HG03039 (cell line): ENCODE results near the gene PDHX.
"Not testable (repeated sequence)": the region's sequence is repeated elsewhere in the genome, so short reads cannot be mapped to it uniquely, and the experiment has no call there.

Experiments used
- ATAC-seq: cut with Tn5 transposase; IDR thresholded peaks from one replicate; pipeline ENCODE4 v1.9.1; 2021; ENCODE audit warnings: mild to moderate bottlenecking, moderate library complexity; ENCODE audit not compliant: unreplicated experiment

The PDHX gene

DNA sequence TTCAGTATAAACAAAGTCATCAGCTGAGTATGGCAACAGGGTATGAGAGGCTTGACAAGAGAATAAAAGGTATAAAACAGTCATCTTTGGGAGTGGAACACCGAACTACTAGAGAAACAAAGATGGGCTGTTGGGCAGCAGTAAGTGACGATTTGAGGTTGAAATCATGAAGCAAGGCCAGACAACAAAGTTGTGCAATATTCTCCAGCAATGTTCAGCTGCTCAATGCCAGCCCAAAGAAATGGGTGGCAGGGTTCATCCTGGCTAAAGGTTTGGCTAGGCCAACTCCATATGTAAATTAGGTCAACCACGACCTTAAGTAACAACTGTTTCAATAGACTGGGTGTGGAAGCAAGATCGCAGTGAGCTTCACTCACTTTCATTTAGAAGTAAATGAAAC, 6.5 kb upstream of the PDHX start:
- ATAC-seq = no peak

DNA sequence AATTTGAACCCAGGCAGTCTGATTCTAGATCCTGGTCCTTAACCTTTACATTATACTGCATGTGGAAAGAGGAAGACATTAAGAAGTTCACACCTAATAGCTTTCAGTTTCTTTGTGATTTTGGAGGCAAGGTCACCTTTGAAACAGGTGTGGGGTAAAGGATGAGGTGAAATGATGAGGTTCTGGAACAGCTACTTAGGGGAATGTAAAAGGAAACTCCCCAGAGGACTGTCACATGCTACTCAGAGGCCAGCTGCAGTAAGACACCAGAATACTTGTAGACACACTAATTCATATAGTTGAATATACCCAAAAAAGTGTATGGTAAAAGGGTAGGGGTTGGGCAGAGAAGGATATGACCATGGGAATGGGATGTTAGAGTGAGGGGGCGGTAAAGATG, 5.6 kb upstream of the PDHX start:
- no peak for ATAC-seq

DNA sequence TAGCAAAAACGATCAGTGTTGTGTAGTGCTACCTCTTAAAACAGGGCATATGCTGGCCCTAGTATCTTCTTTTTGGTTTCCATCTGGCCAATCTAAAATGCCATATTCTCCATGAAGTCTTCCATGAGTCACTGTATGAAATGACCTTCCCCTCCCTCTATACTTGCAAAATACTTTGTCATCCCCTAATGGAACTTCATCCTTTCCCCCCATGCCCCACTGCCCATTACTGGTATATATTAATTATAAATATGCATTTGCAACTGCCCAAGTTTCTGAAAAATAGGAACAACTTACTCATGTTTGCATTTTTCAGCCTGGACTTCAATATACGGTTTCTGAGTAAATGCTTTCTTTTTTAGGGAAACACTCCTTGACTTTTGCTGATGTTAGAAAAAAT, 4.7 kb upstream of the PDHX start:
- no peak for ATAC-seq

GRCh38 chr11:34913556-34913955, 2.9 kb upstream of the PDHX start:
- ATAC-seq = not testable (repeated sequence)

DNA sequence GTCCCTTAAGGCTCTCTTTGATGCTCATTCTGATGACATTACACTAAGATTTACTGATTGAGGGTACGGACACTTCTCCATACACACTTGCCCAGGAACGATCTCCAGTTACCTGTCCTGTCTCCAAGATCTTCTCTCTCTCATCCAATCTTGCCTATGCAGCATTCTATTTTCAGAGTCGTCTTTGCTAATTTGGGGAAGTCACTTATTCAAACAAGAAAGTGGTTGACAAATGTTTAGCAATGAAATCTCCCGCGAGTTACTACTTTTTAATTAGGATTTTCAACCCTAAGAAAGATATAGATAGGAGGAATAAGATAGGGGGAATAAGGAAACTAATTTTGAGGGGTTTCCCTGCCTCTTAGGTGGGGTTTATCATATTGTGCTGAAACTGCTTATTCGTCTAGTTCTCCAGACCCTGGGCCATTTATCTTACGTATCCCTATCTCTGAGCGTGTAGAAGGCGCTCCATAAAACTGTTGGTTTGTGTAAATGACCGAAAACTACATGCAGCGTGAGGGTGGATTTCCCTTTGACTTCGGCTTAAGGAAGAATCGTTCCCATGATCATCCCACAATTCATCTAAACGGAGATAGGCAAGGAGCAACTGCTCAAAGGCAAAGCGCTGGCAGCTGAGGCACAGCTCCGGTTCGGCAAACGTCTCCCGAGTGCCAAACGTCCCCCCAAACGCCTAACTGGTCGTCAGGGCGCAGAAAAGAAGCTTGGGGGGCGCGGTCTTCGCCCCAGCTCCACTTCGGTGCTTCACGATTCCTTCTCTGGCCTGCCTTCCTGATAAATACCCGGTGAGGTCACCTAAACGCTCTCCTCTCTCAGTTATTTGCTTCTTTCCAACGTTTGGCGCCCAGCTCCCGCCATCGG, 1.0 kb upstream of the PDHX start:
- peak; percentile 3 for ATAC-seq

DNA sequence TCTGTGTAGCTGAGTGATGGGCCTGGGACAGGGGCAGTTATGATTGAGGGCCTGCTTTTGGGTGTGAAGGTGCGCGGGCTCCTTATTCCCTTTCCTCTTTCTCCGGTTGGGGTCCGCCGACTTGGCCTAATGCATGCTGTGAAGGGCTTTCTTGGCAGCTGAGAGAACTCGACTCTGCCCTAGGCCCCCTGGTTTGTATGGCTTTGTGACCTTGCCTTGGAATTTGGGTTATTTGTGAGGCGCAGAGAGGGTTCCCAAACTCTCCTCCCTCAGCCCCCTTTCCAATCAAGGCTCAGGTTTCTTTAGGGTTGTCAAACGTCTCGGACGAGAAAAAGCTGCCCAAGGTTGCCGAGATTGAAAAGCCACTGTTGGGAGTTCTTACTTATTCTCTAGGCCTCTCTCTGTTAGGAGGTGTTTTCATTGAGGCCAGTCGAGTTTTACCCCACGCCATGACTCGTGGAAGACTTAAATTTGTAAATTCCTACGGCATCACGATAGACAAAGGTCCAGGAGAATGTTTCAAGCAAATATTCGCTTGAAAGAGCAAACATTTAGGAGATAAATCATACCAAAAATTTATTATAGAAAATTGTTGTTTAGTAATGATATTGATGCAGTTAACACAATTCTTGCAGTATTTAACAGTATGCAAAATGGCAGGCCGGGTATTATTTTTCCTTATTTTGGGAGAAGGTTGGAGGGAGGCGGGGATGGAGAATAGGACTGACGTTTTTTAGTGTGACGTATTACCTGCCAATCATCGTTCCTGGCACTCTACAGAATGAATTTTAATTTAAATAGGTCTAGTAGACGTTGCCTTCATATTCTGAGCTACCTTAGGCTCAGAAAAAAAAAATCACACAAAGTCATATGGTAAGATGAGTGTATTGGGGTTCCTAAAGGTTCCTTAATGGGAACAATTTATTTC, 689 bp downstream of the PDHX start:
- ATAC-seq = no peak

DNA sequence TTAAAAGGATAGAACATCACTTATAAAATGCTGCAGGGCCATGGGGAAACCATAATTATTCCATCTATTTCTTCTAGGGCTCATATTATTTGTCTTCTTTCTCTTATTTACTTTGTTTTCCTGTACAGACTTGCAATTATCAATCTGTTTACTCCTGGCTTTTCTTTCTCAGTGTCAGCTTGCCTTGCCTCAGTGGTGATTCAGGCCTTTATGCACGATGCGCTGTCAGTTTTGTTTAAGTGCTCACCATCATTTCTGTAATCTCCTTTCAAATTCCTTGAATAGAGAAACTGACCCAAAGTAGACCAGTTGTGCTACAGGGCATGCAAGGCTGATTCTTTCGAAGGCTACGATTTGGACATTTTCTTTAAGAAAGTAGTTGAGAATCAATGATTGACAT, 4.7 kb downstream of the PDHX start:
- ATAC-seq = no peak

- no peak for ATAC-seq
Observed at GRCh38 chr11:34924714-34925113, 8.3 kb downstream of the PDHX start.

- ATAC-seq = no peak
Observed at GRCh38 chr11:34926101-34926830, 9.8 kb downstream of the PDHX start.

GRCh38 chr11:34926831-34927132, 10.4 kb downstream of the PDHX start:
- ATAC-seq = no peak

DNA sequence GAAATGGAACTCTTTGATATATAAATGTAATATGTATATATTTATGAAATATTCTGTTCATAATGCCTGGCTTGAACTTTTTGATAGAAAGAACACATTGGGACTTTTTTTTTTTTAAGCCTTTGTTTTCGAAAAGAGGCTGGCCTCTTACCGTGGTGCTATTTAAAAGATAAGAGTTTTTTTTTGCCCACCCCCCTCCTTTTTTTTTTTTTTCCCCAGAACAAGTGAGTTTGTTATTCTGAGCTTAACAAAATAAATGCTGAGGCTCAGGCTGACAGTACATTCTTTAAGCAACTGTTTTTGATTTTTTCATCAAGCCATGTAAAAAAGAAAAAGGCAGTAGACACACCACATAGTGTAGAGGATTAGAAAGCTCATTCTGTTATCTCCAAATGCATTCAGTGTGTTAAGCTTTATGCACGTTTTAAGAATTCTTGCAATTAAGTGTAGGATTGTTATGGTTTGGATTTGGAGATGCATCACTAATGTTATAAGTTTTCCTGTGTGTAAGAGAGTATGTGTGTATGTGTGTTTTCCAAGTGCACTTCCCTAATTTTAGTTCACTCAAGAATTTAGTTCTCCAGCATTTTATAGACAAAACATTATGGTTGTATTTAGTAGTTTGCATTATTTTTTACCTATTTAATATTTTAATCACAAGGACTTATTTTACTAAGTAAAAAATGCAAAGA, 12.0 kb downstream of the PDHX start:
- ATAC-seq = no peak

GRCh38 chr11:34928960-34929680, 12.7 kb downstream of the PDHX start:
- no peak for ATAC-seq

DNA sequence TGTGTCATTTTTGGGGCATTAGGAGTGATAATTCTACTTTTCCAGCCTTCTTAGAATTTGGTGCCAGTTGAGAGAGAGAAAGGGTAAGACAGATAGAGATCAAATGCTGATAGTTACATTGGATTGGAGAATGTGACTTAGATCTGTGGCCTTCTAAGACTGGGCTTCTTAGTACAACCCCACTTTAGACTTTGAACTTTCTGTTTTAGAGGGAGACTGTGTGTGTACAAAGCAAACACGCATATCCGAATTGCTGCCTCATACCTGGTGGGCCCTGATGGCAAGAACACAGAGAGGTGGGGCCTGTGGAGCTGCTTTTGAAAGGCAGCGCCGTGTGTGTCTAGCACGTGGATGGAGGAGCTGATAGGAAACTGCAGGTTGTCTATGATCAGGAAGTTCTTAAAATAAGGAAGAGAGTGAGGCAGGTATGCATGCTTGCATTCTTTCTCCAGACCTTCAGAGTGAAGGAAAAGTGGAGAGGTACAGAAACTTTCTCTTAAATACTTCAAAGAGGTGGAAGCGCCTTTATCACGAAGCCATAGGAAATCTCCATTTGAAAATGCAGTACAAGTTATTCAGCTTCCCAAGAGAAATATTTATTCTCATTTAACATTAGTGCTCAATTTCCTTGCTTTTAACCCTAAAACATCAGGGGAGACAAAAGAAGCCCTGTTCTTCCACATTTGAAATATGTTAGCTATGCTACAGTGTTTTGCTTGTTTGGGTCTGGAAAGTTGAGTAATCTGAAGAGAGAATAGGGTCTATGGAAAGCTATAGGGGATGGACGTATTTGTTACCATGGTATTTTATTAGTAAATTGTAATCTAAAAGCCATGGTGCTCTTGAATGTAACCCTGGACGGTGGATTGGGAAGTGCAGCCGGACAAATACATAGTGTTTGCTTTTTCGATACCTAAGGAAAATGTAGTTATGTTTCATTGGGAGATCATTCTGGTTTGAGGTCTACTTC, 13.7 kb downstream of the PDHX start:
- ATAC-seq = no peak

GRCh38 chr11:34936945-34937629, 20.7 kb downstream of the PDHX start:
- no peak for ATAC-seq

DNA sequence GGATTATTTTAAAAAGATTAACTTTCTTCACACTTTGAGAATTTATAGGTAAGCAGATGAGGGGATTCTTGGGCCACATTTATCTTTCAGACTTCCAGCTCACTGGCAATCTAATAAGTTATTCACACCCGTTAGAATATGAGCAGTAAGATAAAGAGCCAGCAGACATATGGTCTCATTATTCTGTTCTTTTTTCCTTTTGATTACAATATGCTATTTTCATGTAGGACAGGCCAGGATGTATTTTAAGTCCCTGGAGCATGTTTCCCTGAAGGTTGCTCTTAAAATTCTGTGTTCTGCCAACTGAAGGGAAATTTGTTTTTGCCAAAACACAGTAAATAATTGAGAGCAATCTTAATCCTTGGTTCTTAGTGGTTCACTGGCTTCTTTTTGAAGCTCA, 22.2 kb downstream of the PDHX start:
- ATAC-seq = no peak

DNA sequence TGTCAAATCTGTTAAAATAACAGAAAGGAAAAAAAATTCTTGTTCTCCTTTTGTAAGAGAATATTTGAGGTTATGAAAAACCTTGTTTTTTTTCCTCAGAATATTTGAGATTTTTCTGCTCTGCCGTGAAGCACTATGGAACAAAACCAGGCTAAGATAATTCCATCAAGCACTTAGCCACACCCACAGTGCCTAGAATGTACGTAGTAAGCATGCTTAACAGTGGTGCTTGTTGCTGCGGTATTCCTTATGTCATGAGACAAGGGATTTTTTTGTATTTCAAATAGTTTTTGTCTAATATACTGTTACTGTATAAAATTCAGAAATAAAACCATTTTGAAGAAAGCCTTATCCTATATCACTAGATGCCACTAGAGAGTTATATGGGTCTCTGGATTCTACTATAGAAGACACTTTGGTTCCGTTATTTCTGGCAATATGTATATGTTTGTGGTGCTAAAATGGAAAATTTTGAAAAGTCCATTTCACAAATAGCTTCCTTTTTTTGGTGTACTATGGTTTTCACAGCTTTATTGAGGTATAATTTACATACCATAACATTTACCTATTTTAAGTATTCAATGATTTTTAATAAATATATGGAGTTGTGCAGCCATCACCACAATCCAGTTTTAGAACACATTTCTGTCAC, 23.7 kb downstream of the PDHX start:
- no peak for ATAC-seq

GRCh38 chr11:34941688-34942087, 25.3 kb downstream of the PDHX start:
- ATAC-seq = no peak

DNA sequence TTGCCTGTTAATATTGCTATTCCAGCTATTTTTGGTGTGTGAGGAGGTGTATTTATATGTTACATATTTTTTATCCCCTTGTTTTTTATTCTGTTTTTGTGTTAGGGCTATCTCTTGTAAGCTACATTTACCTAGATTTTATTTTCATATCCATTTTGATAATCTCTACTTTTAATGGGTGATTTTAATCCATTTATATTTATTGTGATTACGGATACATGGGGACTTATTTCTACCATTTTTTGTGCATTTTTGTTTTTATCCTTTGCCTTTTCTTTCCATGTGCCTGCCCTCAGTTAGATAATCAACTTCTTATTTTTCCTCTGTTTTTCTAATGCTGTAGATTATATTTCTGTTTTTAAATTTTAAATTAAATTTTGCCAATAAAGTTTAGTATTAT, 28.3 kb downstream of the PDHX start:
- no peak for ATAC-seq
